ENCODE results near the gene KANK2. TPM values are rescaled to one million over a fixed set of nuclear protein-coding genes. Genes with fewer than 3 reads are reported as not detected.
"Not testable (repeated sequence)": the region's sequence is repeated elsewhere in the genome, so short reads cannot be mapped to it uniquely, and the experiment has no call there.

KANK2 gene
- total RNA-seq, 1 experiment from 2014 or later, result 10.9 TPM

GRCh38 chr19:11164879-11165406 lies 32.4 kb downstream of the KANK2 start:
- in situ Hi-C loops (cut with HindIII; ENCODE audit: low pct_unique_long_range_greater_than_20kb, low sequenced_read_pairs), result no loop called here
- DNase-seq (ENCODE audit: low read depth, low spot score), result no peak

- in situ Hi-C loops (cut with HindIII; ENCODE audit: low pct_unique_long_range_greater_than_20kb, low sequenced_read_pairs), result no loop called here
- DNase-seq (ENCODE audit: low read depth, low spot score), result no peak
These were observed 33.0 kb downstream of the KANK2 start for GRCh38 chr19:11164296-11164695.

- in situ Hi-C loops (cut with HindIII; ENCODE audit: low pct_unique_long_range_greater_than_20kb, low sequenced_read_pairs); DNase-seq (ENCODE audit: low read depth, low spot score): not testable (repeated sequence)
These were observed 36.9 kb downstream of the KANK2 start for GRCh38 chr19:11160440-11160768.

- in situ Hi-C loops (cut with HindIII; ENCODE audit: low pct_unique_long_range_greater_than_20kb, low sequenced_read_pairs), result no loop called here
- DNase-seq (ENCODE audit: low read depth, low spot score), result peak; percentile 13
These were observed 37.5 kb downstream of the KANK2 start for GRCh38 chr19:11159598-11160439.

GRCh38 chr19:11155373-11156120 lies 41.8 kb downstream of the KANK2 start, which contains the start of gene SPC24:
Gene SPC24 (minus strand): TSS chr19:11155782. CDS start chr19:11155776, 6 bp downstream.
- peak; percentile 97 for DNase-seq (ENCODE audit: low read depth, low spot score)
- in situ Hi-C loops (cut with HindIII; ENCODE audit: low pct_unique_long_range_greater_than_20kb, low sequenced_read_pairs), result no loop called here

GRCh38 chr19:11154683-11155047 lies 42.7 kb downstream of the KANK2 start:
- DNase-seq (ENCODE audit: low read depth, low spot score), result no peak
- in situ Hi-C loops (cut with HindIII; ENCODE audit: low pct_unique_long_range_greater_than_20kb, low sequenced_read_pairs), result no loop called here

- DNase-seq (ENCODE audit: low read depth, low spot score), result no peak
- in situ Hi-C loops (cut with HindIII; ENCODE audit: low pct_unique_long_range_greater_than_20kb, low sequenced_read_pairs), result no loop called here
These were observed 44.9 kb downstream of the KANK2 start for GRCh38 chr19:11152318-11153062.

- in situ Hi-C loops (cut with HindIII; ENCODE audit: low pct_unique_long_range_greater_than_20kb, low sequenced_read_pairs), result no loop called here
- DNase-seq (ENCODE audit: low read depth, low spot score), result no peak
These were observed 46.2 kb downstream of the KANK2 start for GRCh38 chr19:11151181-11151580.

GRCh38 chr19:11148001-11148400 lies 49.3 kb downstream of the KANK2 start:
- DNase-seq (ENCODE audit: low read depth, low spot score), result no peak
- in situ Hi-C loops (cut with HindIII; ENCODE audit: low pct_unique_long_range_greater_than_20kb, low sequenced_read_pairs), result no loop called here

GRCh38 chr19:11145536-11145924 lies 51.8 kb downstream of the KANK2 start:
- in situ Hi-C loops (cut with HindIII; ENCODE audit: low pct_unique_long_range_greater_than_20kb, low sequenced_read_pairs), result no loop called here
- no peak for DNase-seq (ENCODE audit: low read depth, low spot score)

GRCh38 chr19:11142528-11143171 lies 54.7 kb downstream of the KANK2 start:
- in situ Hi-C loops (cut with HindIII; ENCODE audit: low pct_unique_long_range_greater_than_20kb, low sequenced_read_pairs), result no loop called here
- peak; percentile 77 for DNase-seq (ENCODE audit: low read depth, low spot score)

- DNase-seq (ENCODE audit: low read depth, low spot score), result no peak
- in situ Hi-C loops (cut with HindIII; ENCODE audit: low pct_unique_long_range_greater_than_20kb, low sequenced_read_pairs), result no loop called here
These were observed 55.3 kb downstream of the KANK2 start for GRCh38 chr19:11141937-11142527.

GRCh38 chr19:11140896-11141295 lies 56.4 kb downstream of the KANK2 start:
- no peak for DNase-seq (ENCODE audit: low read depth, low spot score)
- in situ Hi-C loops (cut with HindIII; ENCODE audit: low pct_unique_long_range_greater_than_20kb, low sequenced_read_pairs), result no loop called here

GRCh38 chr19:11140023-11140538 lies 57.3 kb downstream of the KANK2 start:
- DNase-seq (ENCODE audit: low read depth, low spot score); in situ Hi-C loops (cut with HindIII; ENCODE audit: low pct_unique_long_range_greater_than_20kb, low sequenced_read_pairs): not testable (repeated sequence)

- in situ Hi-C loops (cut with HindIII; ENCODE audit: low pct_unique_long_range_greater_than_20kb, low sequenced_read_pairs), result no loop called here
These were observed 58.6 kb downstream of the KANK2 start for GRCh38 chr19:11138601-11139300.

GRCh38 chr19:11137542-11138384 lies 59.6 kb downstream of the KANK2 start:
- in situ Hi-C loops (cut with HindIII; ENCODE audit: low pct_unique_long_range_greater_than_20kb, low sequenced_read_pairs), result no loop called here
- peak; percentile 77 for DNase-seq (ENCODE audit: low read depth, low spot score)

More at GRCh38 chr19:11138601-11139300, 58.6 kb downstream of the KANK2 start:
- no peak for DNase-seq (ENCODE audit: low read depth, low spot score)
